Smooth muscle cell (in vitro differentiated cells): ENCODE results near the gene MRPS24. TPM values are rescaled to one million over a fixed set of nuclear protein-coding genes. Genes with fewer than 3 reads are reported as not detected.

Experiments used
- DNase-seq: peaks from one replicate; lab custom pipeline; 2025; ENCODE audit not compliant: unreplicated experiment; lab: John Stamatoyannopoulos, UW
- H2AFZ ChIP-seq: fragments of 200-600 bp; sonication (generic); 2 replicates; pipeline ENCODE4 v1.6.0; 2016; ENCODE audit warnings: antibody characterized with exemption, low read depth, mild to moderate bottlenecking
- H3F3A ChIP-seq: fragments of 200-600 bp; sonication (generic); 2 replicates; pipeline ENCODE4 v1.6.0; 2017; ENCODE audit warnings: antibody characterized with exemption, low read depth
- H3K27ac ChIP-seq: fragments of 200-600 bp; sonication (generic); 2 replicates; pipeline ENCODE4 v1.5.1; 2016; ENCODE audit warnings: low read depth, mild to moderate bottlenecking
- H3K27me3 ChIP-seq: fragments of 200-600 bp; sonication (generic); 2 replicates; pipeline ENCODE4 v1.6.1; 2016; ENCODE audit warnings: low read depth, mild to moderate bottlenecking
- H3K36me3 ChIP-seq: fragments of 200-600 bp; sonication (generic); 2 replicates; pipeline ENCODE4 v1.5.1; 2016; ENCODE audit warnings: low read depth
- H3K4me1 ChIP-seq: fragments of 200-600 bp; sonication (generic); 2 replicates; pipeline ENCODE4 v1.5.1; 2016; ENCODE audit warnings: low read depth
- H3K4me2 ChIP-seq: fragments of 200-600 bp; sonication (generic); 2 replicates; pipeline ENCODE4 v1.6.0; 2016; ENCODE audit warnings: mild to moderate bottlenecking
- H3K4me3 ChIP-seq: fragments of 200-600 bp; sonication (generic); 2 replicates; pipeline ENCODE4 v1.5.1; 2016; ENCODE audit warnings: mild to moderate bottlenecking
- H3K79me2 ChIP-seq: fragments of 200-600 bp; sonication (generic); 2 replicates; pipeline ENCODE4 v1.6.0; 2016; ENCODE audit warnings: low read depth, mild to moderate bottlenecking
- H3K9ac ChIP-seq: fragments of 200-600 bp; sonication (generic); 2 replicates; pipeline ENCODE4 v1.6.0; 2016; ENCODE audit warnings: low read depth
- H3K9me3 ChIP-seq: fragments of 200-600 bp; sonication (generic); replicated peaks from 2 replicates; pipeline ENCODE4 v1.5.1; 2016; ENCODE audit warnings: low read depth
- H4K20me1 ChIP-seq: fragments of 200-600 bp; sonication (generic); 2 replicates; pipeline ENCODE4 v1.6.0; 2016; ENCODE audit warnings: low read depth
- WGBS: methylation state at CpG from one replicate; pipeline ENCODE4 v1.1.7; 2016; ENCODE audit warnings: low lambda C conversion rate; 5-methylcytosine and 5-hydroxymethylcytosine counted together
- polyA plus RNA-seq: library from polyadenylated mRNA; unstranded; fragments of >200 nt; fragmentation: Nextera tagmentation; extraction: Ambion mirVana; gene quantifications from 2 replicates; pipeline ENCODE4 v1.2.1, GENCODE V29; 2016
- total RNA-seq: library from RNA; depleted of rRNA; stranded (reverse); fragments of >200 nt; gene quantifications from 2 replicates; pipeline ENCODE4 v1.2.3, GENCODE V29; 2014
- TF ChIP-seq, protein P1 (sequence below): fragments of 200-600 bp; sonication (generic); IDR thresholded peaks from 2 replicates; pipeline ENCODE4 v1.5.1; 2017; ENCODE audit warnings: borderline replicate concordance, mild to moderate bottlenecking, antibody characterized with exemption; ENCODE audit not compliant: insufficient read depth, poor library complexity, severe bottlenecking

The MRPS24 gene
- total and polyA plus RNA-seq, 2 experiments from 2014 or later = 84.1 to 183 TPM

DNA sequence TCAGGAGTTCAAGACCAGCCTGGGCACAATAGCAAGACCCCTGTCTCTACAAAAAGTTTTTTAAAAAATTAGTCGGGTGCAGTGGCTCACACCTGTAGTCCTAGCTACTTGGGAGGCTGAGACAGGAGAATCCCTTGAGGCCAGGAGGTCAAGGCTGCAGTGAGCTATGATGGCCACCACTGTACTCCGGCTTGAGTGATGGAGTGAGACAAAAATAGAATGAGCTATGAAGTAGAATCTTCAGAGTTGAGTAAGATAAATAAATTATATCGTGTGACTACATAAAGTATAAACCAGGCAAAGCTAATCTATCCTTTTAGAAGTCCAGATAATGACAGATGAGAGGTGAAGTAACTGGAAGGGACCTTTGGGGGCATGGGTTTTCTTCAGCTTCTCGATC is 15.3 kb upstream of the MRPS24 start:
- H3K79me2 ChIP-seq = peaks cover 19% of the 10 kb centered on the region
- no peaks in the 10 kb centered on the region for H3F3A ChIP-seq
- no peak overlapping the region for H3K4me3 ChIP-seq
- no peaks in the 10 kb centered on the region for H3K27me3 ChIP-seq
- H4K20me1 ChIP-seq = peaks cover 23% of the 10 kb centered on the region
- H3K36me3 ChIP-seq = peaks cover 3% of the 10 kb centered on the region
- no peak overlapping the region for H3K27ac ChIP-seq
- TF ChIP-seq, protein P1, sequence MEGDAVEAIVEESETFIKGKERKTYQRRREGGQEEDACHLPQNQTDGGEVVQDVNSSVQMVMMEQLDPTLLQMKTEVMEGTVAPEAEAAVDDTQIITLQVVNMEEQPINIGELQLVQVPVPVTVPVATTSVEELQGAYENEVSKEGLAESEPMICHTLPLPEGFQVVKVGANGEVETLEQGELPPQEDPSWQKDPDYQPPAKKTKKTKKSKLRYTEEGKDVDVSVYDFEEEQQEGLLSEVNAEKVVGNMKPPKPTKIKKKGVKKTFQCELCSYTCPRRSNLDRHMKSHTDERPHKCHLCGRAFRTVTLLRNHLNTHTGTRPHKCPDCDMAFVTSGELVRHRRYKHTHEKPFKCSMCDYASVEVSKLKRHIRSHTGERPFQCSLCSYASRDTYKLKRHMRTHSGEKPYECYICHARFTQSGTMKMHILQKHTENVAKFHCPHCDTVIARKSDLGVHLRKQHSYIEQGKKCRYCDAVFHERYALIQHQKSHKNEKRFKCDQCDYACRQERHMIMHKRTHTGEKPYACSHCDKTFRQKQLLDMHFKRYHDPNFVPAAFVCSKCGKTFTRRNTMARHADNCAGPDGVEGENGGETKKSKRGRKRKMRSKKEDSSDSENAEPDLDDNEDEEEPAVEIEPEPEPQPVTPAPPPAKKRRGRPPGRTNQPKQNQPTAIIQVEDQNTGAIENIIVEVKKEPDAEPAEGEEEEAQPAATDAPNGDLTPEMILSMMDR = no peak
- H3K4me1 ChIP-seq = no peaks in the 10 kb centered on the region
- H3K9ac ChIP-seq = no peak overlapping the region
- whole genome bisulfite sequencing = 99% methylated on average over 4 of the region's 4 CpGs
- no peak overlapping the region for H3K4me2 ChIP-seq
- no peak for DNase-seq
- H2AFZ ChIP-seq = no peak overlapping the region
- no peaks in the 10 kb centered on the region for H3K9me3 ChIP-seq

DNA sequence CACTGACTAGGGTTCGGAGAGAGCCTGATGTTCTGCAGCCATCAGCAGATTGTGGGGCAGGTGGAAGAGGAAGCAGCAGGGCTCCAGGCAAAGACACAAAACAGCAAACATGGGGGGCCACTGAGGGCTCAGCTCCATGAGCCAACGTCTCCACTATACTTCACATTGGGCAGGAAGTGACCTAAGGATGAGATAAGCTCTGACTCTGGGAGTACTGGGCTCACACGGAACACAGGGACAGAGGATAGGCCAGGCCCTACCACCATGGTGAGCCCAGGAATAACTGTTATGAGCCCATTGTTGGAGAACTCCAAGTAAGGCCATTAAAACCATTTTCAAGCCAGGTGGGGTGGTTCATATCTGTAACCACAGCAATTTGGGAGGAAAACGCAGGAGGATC is 14.9 kb upstream of the MRPS24 start:
- WGBS = 93% methylated on average over 4 of the region's 4 CpGs
- no peak for DNase-seq
- H3K27ac ChIP-seq = no peak overlapping the region
- H3K9me3 ChIP-seq = no peaks in the 10 kb centered on the region
- H2AFZ ChIP-seq = no peak overlapping the region
- no peaks in the 10 kb centered on the region for H3F3A ChIP-seq
- no peaks in the 10 kb centered on the region for H3K4me1 ChIP-seq
- peaks cover 3% of the 10 kb centered on the region for H3K36me3 ChIP-seq
- no peak overlapping the region for H3K4me2 ChIP-seq
- TF ChIP-seq, protein P1 = no peak
- no peak overlapping the region for H3K4me3 ChIP-seq
- peaks cover 18% of the 10 kb centered on the region for H4K20me1 ChIP-seq
- H3K27me3 ChIP-seq = no peaks in the 10 kb centered on the region
- no peak overlapping the region for H3K9ac ChIP-seq
- H3K79me2 ChIP-seq = peaks cover 15% of the 10 kb centered on the region

DNA sequence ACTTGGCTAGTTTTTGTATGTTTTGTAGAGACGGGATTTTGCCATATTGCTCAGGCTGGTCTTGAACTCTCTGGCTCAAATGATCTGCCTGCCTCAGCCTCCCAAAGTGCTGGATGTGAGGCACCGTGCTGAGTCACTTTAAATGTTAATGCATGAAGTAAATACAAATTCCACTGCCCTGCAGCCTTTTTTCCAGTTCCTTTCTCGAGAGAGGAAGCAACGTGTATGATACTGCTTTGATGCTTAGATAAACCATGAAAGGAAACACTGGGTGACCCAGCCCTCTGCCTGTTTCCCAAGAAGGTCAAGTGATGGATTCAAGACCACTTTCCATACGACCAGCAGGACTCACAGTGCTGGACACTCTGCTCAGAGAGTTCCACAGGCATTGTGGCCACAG is 11.3 kb upstream of the MRPS24 start:
- DNase-seq = no peak
- no peaks in the 10 kb centered on the region for H3F3A ChIP-seq
- 61% methylated on average over 5 of the region's 5 CpGs for WGBS
- H3K4me2 ChIP-seq = no peak overlapping the region
- H3K9me3 ChIP-seq = no peaks in the 10 kb centered on the region
- no peak overlapping the region for H3K4me3 ChIP-seq
- H3K9ac ChIP-seq = no peak overlapping the region
- peak overlapping the region; percentile 58 for H3K27ac ChIP-seq
- TF ChIP-seq, protein P1 = no peak
- peaks cover under 1% of the 10 kb centered on the region for H3K36me3 ChIP-seq
- peaks cover under 1% of the 10 kb centered on the region for H3K79me2 ChIP-seq
- H4K20me1 ChIP-seq = no peaks in the 10 kb centered on the region
- H3K4me1 ChIP-seq = no peaks in the 10 kb centered on the region
- H2AFZ ChIP-seq = no peak overlapping the region
- no peaks in the 10 kb centered on the region for H3K27me3 ChIP-seq

DNA sequence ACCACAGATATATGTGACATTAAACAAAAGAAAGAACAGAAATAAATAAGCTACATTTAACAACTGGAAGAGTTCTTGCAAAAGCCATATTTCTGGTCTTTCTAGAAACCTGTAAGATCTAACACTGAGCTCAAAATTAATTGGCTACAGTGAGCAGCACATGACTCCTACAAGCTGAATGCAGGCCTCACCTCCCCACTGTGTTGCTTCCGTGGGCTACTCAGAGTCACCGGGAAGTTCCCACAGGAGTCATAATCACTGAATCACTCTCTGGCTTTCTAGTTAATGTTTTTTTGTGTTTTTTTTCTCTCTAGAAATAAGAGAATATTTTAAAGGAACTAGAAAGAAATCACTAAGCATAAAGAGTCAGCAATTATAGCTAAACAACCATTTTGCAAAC is 10.2 kb upstream of the MRPS24 start:
- Histone ChIP-seq H3K79me2 (no peaks in the 10 kb centered on the region), H3K4me3 (no peak overlapping the region), H3K27ac (peak overlapping the region; percentile 58), H3K27me3 (no peaks in the 10 kb centered on the region), H4K20me1 (no peaks in the 10 kb centered on the region), H3F3A (no peaks in the 10 kb centered on the region), H3K9ac (no peak overlapping the region), H3K4me2 (no peak overlapping the region), H3K4me1 (no peaks in the 10 kb centered on the region), H3K9me3 (no peaks in the 10 kb centered on the region), H2AFZ (no peak overlapping the region), H3K36me3 (no peaks in the 10 kb centered on the region)
- DNase-seq = no peak
- TF ChIP-seq, protein P1 = no peak
- WGBS = 59% methylated on average over 2 of the region's 2 CpGs
